Liver (tissue), 9 donors: ENCODE results near the gene ZBTB7A. TPM values are rescaled to one million over a fixed set of nuclear protein-coding genes. Genes with fewer than 3 reads are reported as not detected.

Source experiments
- DNase-seq: peaks from one replicate; pipeline ENCODE4 v3.0.0-alpha.2; 2017; ENCODE audit warnings: low spot score
- H3K27ac ChIP-seq, 2 donors: one replicate each; pipeline ENCODE4 v1.7.0; 2013; ENCODE audit warnings: inconsistent platforms in 2 of 2, low read length in 2 of 2, control low read depth in 1 of 2, low read depth in 1 of 2, mild to moderate bottlenecking in 1 of 2
- H3K27me3 ChIP-seq, 4 donors: one replicate each; pipeline versions ENCODE4 v1.6.1 to v1.7.0; 2013; ENCODE audit warnings: low read length in 3 of 4, inconsistent platforms in 1 of 4, mild to moderate bottlenecking in 1 of 4, moderate library complexity in 1 of 4; ENCODE audit not compliant: control insufficient read depth in 4 of 4, insufficient read depth in 4 of 4
- H3K36me3 ChIP-seq, 4 donors: one replicate each; pipeline versions ENCODE4 v1.6.1 to v1.7.0; 2013; ENCODE audit warnings: low read length in 3 of 4, mild to moderate bottlenecking in 3 of 4, low read depth in 1 of 4, moderate library complexity in 1 of 4; ENCODE audit not compliant: control insufficient read depth in 4 of 4, insufficient read depth in 3 of 4
- H3K4me1 ChIP-seq, 4 donors: one replicate each; pipeline versions ENCODE4 v1.6.1 to v1.7.0; 2013; ENCODE audit warnings: low read length in 3 of 4, mild to moderate bottlenecking in 3 of 4, moderate library complexity in 1 of 4; ENCODE audit not compliant: control insufficient read depth in 4 of 4, insufficient read depth in 4 of 4
- H3K4me3 ChIP-seq, 3 donors: one replicate each; pipeline versions ENCODE4 v1.6.1 to v1.7.0; 2013; ENCODE audit warnings: low read length in 3 of 3, control low read depth in 1 of 3, low read depth in 1 of 3, mild to moderate bottlenecking in 1 of 3
- H3K9ac ChIP-seq, 2 donors: one replicate each; pipeline ENCODE4 v1.7.0; 2013; ENCODE audit warnings: low read length in 2 of 2, mild to moderate bottlenecking in 2 of 2, moderate library complexity in 2 of 2, control low read depth in 1 of 2, low read depth in 1 of 2
- H3K9me3 ChIP-seq, 4 donors: one replicate each; pipeline versions ENCODE4 v1.6.1 to v1.7.0; 2013; ENCODE audit warnings: low read length in 3 of 4; ENCODE audit not compliant: control insufficient read depth in 4 of 4
- CTCF ChIP-seq: fragments of 150-350 bp; IDR thresholded peaks from 2 replicates; pipeline ENCODE4 v1.5.1; 2017; ENCODE audit warnings: improper control_type of control experiment, low read depth, low read length; ENCODE audit not compliant: missing input control
- EGR1 ChIP-seq, 2 donors: IDR thresholded peaks; 2 replicates each; pipeline ENCODE4 v1.6.1; 2016 to 2018; ENCODE audit warnings: antibody characterized with exemption in 2 of 2, low read depth in 2 of 2
- FOXA1 ChIP-seq: IDR thresholded peaks from 2 replicates; pipeline ENCODE4 v1.6.1; 2016; ENCODE audit warnings: antibody characterized with exemption
- FOXA2 ChIP-seq: IDR thresholded peaks from 2 replicates; pipeline ENCODE4 v1.6.1; 2016; ENCODE audit warnings: antibody characterized with exemption
- GABPA ChIP-seq, 2 donors: IDR thresholded peaks in 1 of 2; conservative IDR thresholded peaks in 1 of 2; 2 replicates each; pipeline ENCODE4 v1.6.1; 2016; ENCODE audit warnings: antibody characterized with exemption in 2 of 2, mild to moderate bottlenecking in 1 of 2, moderate library complexity in 1 of 2
- HNF4A ChIP-seq, 2 donors: conservative IDR thresholded peaks; 2 replicates each; pipeline ENCODE4 v1.6.1; 2016; ENCODE audit warnings: antibody characterized with exemption in 2 of 2, mild to moderate bottlenecking in 2 of 2
- HNF4G ChIP-seq: IDR thresholded peaks from 2 replicates; pipeline ENCODE4 v1.6.1; 2016; ENCODE audit warnings: antibody characterized with exemption
- JUND ChIP-seq, 2 donors: IDR thresholded peaks; 2 replicates each; pipeline ENCODE4 v1.6.1; 2016; ENCODE audit warnings: antibody characterized with exemption in 2 of 2
- NR2F2 ChIP-seq: IDR thresholded peaks from 2 replicates; pipeline ENCODE4 v1.6.1; 2016; ENCODE audit warnings: antibody characterized with exemption
- RAD21 ChIP-seq, 2 donors: IDR thresholded peaks; 2 replicates each; pipeline ENCODE4 v1.6.1; 2016; ENCODE audit warnings: antibody characterized with exemption in 2 of 2, mild to moderate bottlenecking in 2 of 2
- REST ChIP-seq: IDR thresholded peaks from 2 replicates; pipeline ENCODE4 v1.6.1; 2016; ENCODE audit warnings: antibody characterized with exemption, mild to moderate bottlenecking
- RXRA ChIP-seq, 2 donors: IDR thresholded peaks; 2 replicates each; pipeline ENCODE4 v1.6.1; 2017 to 2018; ENCODE audit warnings: antibody characterized with exemption in 2 of 2, mild to moderate bottlenecking in 1 of 2
- SP1 ChIP-seq: IDR thresholded peaks from 2 replicates; pipeline ENCODE4 v1.6.1; 2018; ENCODE audit warnings: antibody characterized with exemption, mild to moderate bottlenecking
- TAF1 ChIP-seq: conservative IDR thresholded peaks from 2 replicates; pipeline ENCODE4 v1.6.1; 2016; ENCODE audit warnings: antibody characterized with exemption, mild to moderate bottlenecking
- YY1 ChIP-seq: IDR thresholded peaks from 2 replicates; pipeline ENCODE4 v1.6.1; 2016; ENCODE audit warnings: antibody characterized with exemption, mild to moderate bottlenecking
- ZBTB33 ChIP-seq: IDR thresholded peaks from 2 replicates; pipeline ENCODE4 v1.6.1; 2016; ENCODE audit warnings: antibody characterized with exemption
- WGBS: extraction: QIAGEN DNeasy Blood & Tissue Kit; methylation state at CpG from one replicate; pipeline ENCODE4 v1.1.7; 2013; 5-methylcytosine and 5-hydroxymethylcytosine counted together
- polyA plus RNA-seq, 2 donors: library from polyadenylated mRNA; stranded (reverse) in 1 of 2; unstranded in 1 of 2; fragments of 200-250 nt in 1 of 2; fragments of >200 nt in 1 of 2; fragmentation: Nextera tagmentation in 1 of 2; extraction: Ambion mirVana in 1 of 2; gene quantifications; one replicate each; pipeline versions ENCODE4 v1.2.1 to v1.2.3, GENCODE V29; 2013 to 2015
- total RNA-seq, 2 donors: library from RNA; depleted of rRNA; stranded (reverse); fragments of >200 nt; gene quantifications; one replicate each; pipeline ENCODE4 v1.2.3, GENCODE V29; 2014
- TF ChIP-seq, protein P1 (sequence below): IDR thresholded peaks from 2 replicates; pipeline ENCODE4 v1.6.1; 2016; ENCODE audit warnings: antibody characterized with exemption
- TF ChIP-seq, protein P2 (sequence below): IDR thresholded peaks from 2 replicates; pipeline ENCODE4 v1.6.1; 2016; ENCODE audit warnings: antibody characterized with exemption
- donor health status: healthy.
- donor health status: healthy.
- donor health status: healthy.
- donor health status: healthy.
- donor health status: healthy.

The ZBTB7A gene
- total and polyA plus RNA-seq, 4 donors: 2.9 to 28.9 (median 17.6) TPM

DNA sequence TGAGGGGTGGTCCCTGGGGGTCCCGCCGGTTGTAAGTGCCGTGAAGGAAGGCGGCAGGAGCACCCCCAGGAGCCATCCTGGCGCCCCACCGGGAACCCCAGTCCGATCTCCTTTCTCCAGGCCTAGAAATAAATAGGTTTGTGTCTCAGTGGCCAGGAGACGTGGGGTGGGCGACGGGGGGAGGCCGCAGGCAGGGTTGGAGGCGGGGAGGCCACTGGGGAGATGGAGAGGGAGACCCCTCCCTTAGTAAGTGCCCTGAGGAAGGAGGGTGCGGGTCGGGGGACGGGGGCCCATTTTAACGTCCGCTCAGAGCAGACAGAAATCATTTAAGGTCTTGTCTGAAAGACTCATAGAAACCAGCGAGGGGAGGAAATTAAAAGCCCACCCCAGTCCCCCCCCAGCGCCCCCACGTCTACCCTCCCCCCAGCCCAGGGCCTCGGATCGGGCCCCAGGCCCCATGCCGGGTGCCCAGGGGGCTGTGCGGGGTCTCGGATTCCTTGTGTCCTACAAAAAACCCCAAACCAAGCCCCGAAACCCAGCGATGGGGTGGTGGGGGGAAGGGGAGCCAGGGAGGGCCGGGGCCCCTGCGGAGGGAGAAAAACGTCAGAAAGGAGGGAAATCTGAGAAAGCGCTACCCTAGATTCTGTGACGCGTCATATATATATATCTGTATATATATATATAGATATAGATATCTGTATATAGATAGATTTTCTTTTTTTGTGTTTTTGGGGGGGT lies 19.6 kb downstream of the ZBTB7A start:
- H3K27me3 ChIP-seq: no peaks in the 10 kb centered on the region
- no peak for TF ChIP-seq ZBTB33
- no peak for TF ChIP-seq JUND (IDR thresholded peaks at IDR 0.05)
- TF ChIP-seq FOXA2: no peak
- no peak for TF ChIP-seq CTCF
- TF ChIP-seq EGR1 (IDR thresholded peaks at IDR 0.05; ENCODE audit: low read depth in 2 of 2): no peak
- no peak for TF ChIP-seq HNF4G
- no peak for TF ChIP-seq TAF1
- H3K4me3 ChIP-seq: no peak overlapping the region
- H3K36me3 ChIP-seq: peaks cover 0 to 24% (median 4%) of the 10 kb centered on the region in 4 donors
- 93% methylated on average over 33 of the region's 33 CpGs for WGBS
- H3K4me1 ChIP-seq: peaks cover 2 to 14% (median 9%) of the 10 kb centered on the region in 4 donors
- no peak overlapping the region for H3K27ac ChIP-seq
- DNase-seq: no peak
- no peak overlapping the region for H3K9ac ChIP-seq
- no peaks in the 10 kb centered on the region for H3K9me3 ChIP-seq

DNA sequence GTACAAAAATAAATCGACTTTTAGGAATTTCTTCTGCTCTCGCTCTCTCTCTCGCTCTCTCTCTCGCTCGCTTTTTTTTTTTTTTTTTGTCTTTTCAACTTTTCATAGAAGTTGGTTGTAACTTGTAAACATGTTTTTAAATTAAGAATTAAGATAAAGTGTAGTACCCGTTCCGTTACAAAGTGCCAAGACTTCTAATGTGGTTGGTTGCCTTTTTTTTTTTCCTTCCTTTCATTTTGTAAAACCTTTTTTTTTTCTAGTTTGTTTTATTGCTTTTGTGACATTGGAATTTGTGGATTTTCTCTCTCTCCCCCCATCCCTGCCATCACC lies 20.4 kb downstream of the ZBTB7A start:
- DNase-seq: no peak
- Histone ChIP-seq H3K9me3 (no peaks in the 10 kb centered on the region), H3K4me3 (no peak overlapping the region), H3K36me3 (peaks cover 0 to 24% (median 4%) of the 10 kb centered on the region in 4 donors), H3K27ac (no peak overlapping the region), H3K4me1 (peaks cover 0 to 6% (median 3%) of the 10 kb centered on the region in 4 donors), H3K9ac (no peak overlapping the region), H3K27me3 (no peaks in the 10 kb centered on the region)
- TF ChIP-seq TAF1: no peak
- no peak for TF ChIP-seq EGR1 (IDR thresholded peaks at IDR 0.05; ENCODE audit: low read depth in 2 of 2)
- TF ChIP-seq ZBTB33: no peak
- TF ChIP-seq RAD21 (IDR thresholded peaks at IDR 0.05): no peak
- TF ChIP-seq YY1: no peak
- TF ChIP-seq RXRA (IDR thresholded peaks at IDR 0.05): no peak
- no peak for TF ChIP-seq FOXA2
- TF ChIP-seq HNF4G: no peak
- TF ChIP-seq CTCF: no peak
- TF ChIP-seq REST: no peak
- TF ChIP-seq FOXA1: no peak
- TF ChIP-seq GABPA (IDR thresholded peaks at IDR 0.05 in 1 of 2, conservative IDR thresholded peaks at IDR 0.05 in 1 of 2): no peak
- no peak for TF ChIP-seq JUND (IDR thresholded peaks at IDR 0.05)
- no peak for TF ChIP-seq NR2F2
- TF ChIP-seq, protein P1, sequence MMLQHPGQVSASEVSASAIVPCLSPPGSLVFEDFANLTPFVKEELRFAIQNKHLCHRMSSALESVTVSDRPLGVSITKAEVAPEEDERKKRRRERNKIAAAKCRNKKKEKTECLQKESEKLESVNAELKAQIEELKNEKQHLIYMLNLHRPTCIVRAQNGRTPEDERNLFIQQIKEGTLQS: no peak
- no peak for TF ChIP-seq HNF4A (conservative IDR thresholded peaks at IDR 0.05)
- TF ChIP-seq SP1: no peak
- TF ChIP-seq, protein P2, sequence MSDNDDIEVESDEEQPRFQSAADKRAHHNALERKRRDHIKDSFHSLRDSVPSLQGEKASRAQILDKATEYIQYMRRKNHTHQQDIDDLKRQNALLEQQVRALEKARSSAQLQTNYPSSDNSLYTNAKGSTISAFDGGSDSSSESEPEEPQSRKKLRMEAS: no peak
- WGBS: 87% methylated on average over 7 of the region's 7 CpGs
